ENCODE results near the gene LYST.

- TF ChIP-seq POLR2A (IDR thresholded peaks at IDR 0.05; ENCODE audit: low read depth, low read length) (no peak), POLR2AphosphoS5 (IDR thresholded peaks at IDR 0.05; ENCODE audit: low read depth, low read length) (no peak)
These were observed 136.7 kb downstream of the LYST start for GRCh38 chr1:235730007-235730406.
